HEK293 (cell line): ENCODE data around the gene PLCL1.

Source experiments
- CTCF ChIA-PET: fragments of 350-600 bp; formaldehyde crosslinking; extraction: SDS; loops from one replicate; lab custom pipeline; 2021; ENCODE audit warnings: antibody characterized with exemption; lab: Yijun Ruan, JAX
- POLR2A ChIA-PET: fragments of 300-600 bp; formaldehyde crosslinking; extraction: SDS; loops from one replicate; lab custom pipeline; 2020; ENCODE audit warnings: antibody characterized with exemption, inconsistent platforms; lab: Yijun Ruan, JAX
- H3K27ac ChIP-seq: fragments of 200-500 bp; sonication (Bioruptor generic); 2 replicates; pipeline ENCODE4 v1.5.1; 2014; ENCODE audit warnings: low read depth, low read length, control low read depth, inconsistent platforms; ENCODE audit errors: extremely low read depth
- H3K36me3 ChIP-seq, 2 experiments: fragments of 200-500 bp in 1 of 2; sonication (Bioruptor generic) in 1 of 2; 1 replicate in 1 of 2; 2 replicates in 1 of 2; pipeline ENCODE4 v1.5.1; 2014 to 2017; ENCODE audit warnings: inconsistent platforms in 2 of 2, low read length in 2 of 2; ENCODE audit not compliant: control insufficient read depth in 2 of 2, insufficient read depth in 1 of 2
- H3K4me1 ChIP-seq: fragments of 200-500 bp; sonication (Bioruptor generic); 2 replicates; pipeline ENCODE4 v1.5.1; 2014; ENCODE audit warnings: mild to moderate bottlenecking, low read length, inconsistent platforms; ENCODE audit not compliant: control insufficient read depth, insufficient read depth
- H3K4me3 ChIP-seq: 2 replicates; pipeline ENCODE4 v1.5.1; 2011; ENCODE audit warnings: low read depth, mild to moderate bottlenecking, control low read depth, low read length, moderate library complexity
- H3K9me3 ChIP-seq: fragments of 200-500 bp; sonication (Bioruptor generic); 2 replicates; pipeline ENCODE4 v1.5.1; 2014; ENCODE audit warnings: low read depth, low read length, inconsistent platforms; ENCODE audit not compliant: control insufficient read depth, insufficient read depth
- BCL6B ChIP-seq: fragments of 450-650 bp; formaldehyde crosslinking; IDR thresholded peaks from 2 replicates; pipeline ENCODE4 v1.5.1; 2017; ENCODE audit warnings: missing biosample characterization, missing genetic modification characterization
- INSM2 ChIP-seq: fragments of 450-650 bp; formaldehyde crosslinking; IDR thresholded peaks from 2 replicates; pipeline ENCODE4 v1.5.1; 2016; ENCODE audit warnings: missing biosample characterization, missing genetic modification characterization
- PRDM1 ChIP-seq: fragments of 450-650 bp; formaldehyde crosslinking; IDR thresholded peaks from 2 replicates; pipeline ENCODE4; 2016; ENCODE audit warnings: missing biosample characterization, missing genetic modification characterization
- PRDM6 ChIP-seq: fragments of 450-650 bp; formaldehyde crosslinking; IDR thresholded peaks from 2 replicates; pipeline ENCODE4 v1.5.1; 2017; ENCODE audit warnings: missing biosample characterization, missing genetic modification characterization
- SETDB1 ChIP-seq: IDR thresholded peaks from one replicate; pipeline ENCODE4 v1.6.1; 2017; ENCODE audit warnings: mild to moderate bottlenecking, low read length, moderate library complexity, mixed read lengths; ENCODE audit not compliant: insufficient read length
- SP3 ChIP-seq: fragments of 450-650 bp; formaldehyde crosslinking; IDR thresholded peaks from 2 replicates; pipeline ENCODE4 v1.5.1; 2016; ENCODE audit warnings: missing biosample characterization, missing genetic modification characterization
- TCF7L2 ChIP-seq: IDR thresholded peaks from 2 replicates; pipeline ENCODE4 v1.6.1; 2011; ENCODE audit warnings: low read depth, mild to moderate bottlenecking, inconsistent platforms, low read length, moderate library complexity, borderline replicate concordance
- ZBTB1 ChIP-seq: fragments of 450-650 bp; formaldehyde crosslinking; IDR thresholded peaks from 2 replicates; pipeline ENCODE4 v1.5.1; 2016; ENCODE audit warnings: missing biosample characterization, missing genetic modification characterization
- ZFP3 ChIP-seq: fragments of 450-650 bp; formaldehyde crosslinking; IDR thresholded peaks from 2 replicates; pipeline ENCODE4 v1.5.1; 2016; ENCODE audit warnings: low read depth, missing biosample characterization, missing genetic modification characterization
- ZNF121 ChIP-seq: fragments of 450-650 bp; formaldehyde crosslinking; IDR thresholded peaks from 2 replicates; pipeline ENCODE4 v1.5.1; 2016; ENCODE audit warnings: missing biosample characterization, missing genetic modification characterization
- ZNF132 ChIP-seq: fragments of 450-650 bp; formaldehyde crosslinking; IDR thresholded peaks from 2 replicates; pipeline ENCODE4 v1.5.1; 2017; ENCODE audit warnings: missing biosample characterization, missing genetic modification characterization, borderline replicate concordance
- ZNF223 ChIP-seq: fragments of 450-650 bp; formaldehyde crosslinking; IDR thresholded peaks from 2 replicates; pipeline ENCODE4 v1.5.1; 2016; ENCODE audit warnings: missing biosample characterization, missing genetic modification characterization
- ZNF280C ChIP-seq: fragments of 450-650 bp; formaldehyde crosslinking; IDR thresholded peaks from 2 replicates; pipeline ENCODE4 v1.5.1; 2016; ENCODE audit warnings: missing biosample characterization, missing genetic modification characterization
- ZNF398 ChIP-seq: fragments of 450-650 bp; formaldehyde crosslinking; IDR thresholded peaks from 2 replicates; pipeline ENCODE4 v1.5.1; 2017; ENCODE audit warnings: missing biosample characterization, missing genetic modification characterization
- ZNF416 ChIP-seq: fragments of 450-650 bp; formaldehyde crosslinking; IDR thresholded peaks from 2 replicates; pipeline ENCODE4 v1.5.1; 2016; ENCODE audit warnings: missing biosample characterization, missing genetic modification characterization
- ZNF449 ChIP-seq: fragments of 450-650 bp; formaldehyde crosslinking; IDR thresholded peaks from 2 replicates; pipeline ENCODE4 v1.5.1; 2017; ENCODE audit warnings: missing biosample characterization, mild to moderate bottlenecking, missing genetic modification characterization, moderate library complexity
- ZNF600 ChIP-seq: fragments of 450-650 bp; formaldehyde crosslinking; IDR thresholded peaks from 2 replicates; pipeline ENCODE4 v1.5.1; 2016; ENCODE audit warnings: missing biosample characterization, missing genetic modification characterization
- ZNF624 ChIP-seq: fragments of 450-650 bp; formaldehyde crosslinking; IDR thresholded peaks from 2 replicates; pipeline ENCODE4 v1.5.1; 2017; ENCODE audit warnings: missing biosample characterization, missing genetic modification characterization
- ZNF660 ChIP-seq: fragments of 450-650 bp; IDR thresholded peaks from 2 replicates; pipeline ENCODE4 v1.5.1; 2018; ENCODE audit warnings: missing biosample characterization, mild to moderate bottlenecking, missing genetic modification characterization

The PLCL1 gene

GRCh38 chr2:197938555-197938954 lies 134.2 kb downstream of the PLCL1 start:
- TF ChIP-seq ZNF121 (tag by site-specific recombination) = no peak
- TF ChIP-seq ZNF398 (tag by site-specific recombination) = no peak
- TF ChIP-seq PRDM1 (tag by site-specific recombination) = no peak
- TF ChIP-seq SP3 = no peak
- no peak for TF ChIP-seq ZBTB1 (tag by site-specific recombination)
- TF ChIP-seq ZFP3 (tag by site-specific recombination) = no peak
- no peak for TF ChIP-seq ZNF223 (tag by site-specific recombination)
- TF ChIP-seq BCL6B = no peak
- no peak for TF ChIP-seq ZNF280C (tag by site-specific recombination)
- TF ChIP-seq ZNF660 (tag by site-specific recombination) = no peak
- TF ChIP-seq INSM2 (tag by site-specific recombination) = no peak
- no peak for TF ChIP-seq ZNF132 (tag by site-specific recombination)
- no peak for TF ChIP-seq ZNF624 (tag by site-specific recombination)
- no peak for TF ChIP-seq ZNF416 (tag by site-specific recombination)
- no peak for TF ChIP-seq ZNF600 (tag by site-specific recombination)
- no peak for TF ChIP-seq TCF7L2
- TF ChIP-seq PRDM6 = no peak
- TF ChIP-seq SETDB1 = no peak
- TF ChIP-seq ZNF449 = no peak
- Histone ChIP-seq H3K9me3 (no peaks in the 10 kb centered on the region), H3K4me3 (no peak overlapping the region), H3K4me1 (peaks cover 4% of the 10 kb centered on the region; the same call in 1 of the 2 replicates), H3K27ac (no peak overlapping the region), H3K36me3 (no peaks in the 10 kb centered on the region)
- POLR2A ChIA-PET = no interaction called here
- CTCF ChIA-PET = no interaction called here
